WTC11 (cell line): Measurements from ENCODE around the gene MRPL23. TPM values are rescaled to one million over a fixed set of nuclear protein-coding genes. Genes with fewer than 3 reads are reported as not detected.

Experiments
- ATAC-seq: fragments of 200-7000 bp; cut with Tn5 transposase; 2 replicates; pipeline ENCODE4 v1.10.0; 2021; ENCODE audit warnings: mild to moderate bottlenecking, moderate library complexity
- CTCF ChIA-PET: fragments of 300-600 bp; sonication (Branson Sonifier 250); formaldehyde crosslinking; loops from one replicate; lab custom pipeline; 2021; ENCODE audit warnings: antibody characterized with exemption; lab: Charles Lee
- POLR2A ChIA-PET: fragments of 350-600 bp; sonication (Branson Sonifier 250); formaldehyde crosslinking; loops from one replicate; lab custom pipeline; 2021; ENCODE audit warnings: antibody characterized with exemption; lab: Charles Lee
- DNase-seq: peaks from one replicate; pipeline ENCODE4 v3.0.0; 2021; ENCODE audit warnings: low spot score
- H3K27ac Mint-ChIP-seq: 2 replicates; pipeline ENCODE4 v1.8.0; 2021; ENCODE audit warnings: mixed read lengths
- H3K27me3 Mint-ChIP-seq: 2 replicates; pipeline ENCODE4 v1.8.0; 2021; ENCODE audit warnings: low read depth, mild to moderate bottlenecking, moderate library complexity, mixed read lengths
- H3K36me3 Mint-ChIP-seq: 2 replicates; pipeline ENCODE4 v1.8.0; 2021; ENCODE audit warnings: mixed read lengths
- H3K4me1 Mint-ChIP-seq: 2 replicates; pipeline ENCODE4 v1.8.0; 2022; ENCODE audit warnings: mixed read lengths
- H3K4me3 Mint-ChIP-seq: 2 replicates; pipeline ENCODE4 v1.8.0; 2021; ENCODE audit warnings: mild to moderate bottlenecking, moderate library complexity, mixed read lengths
- H3K9me3 Mint-ChIP-seq: 2 replicates; pipeline ENCODE4 v1.8.0; 2021; ENCODE audit warnings: mixed read lengths
- ARID4B ChIP-seq: sonication (generic); formaldehyde crosslinking; IDR thresholded peaks from 2 replicates; pipeline ENCODE4 v1.8.0; 2023; ENCODE audit warnings: missing genetic modification reagents, mild to moderate bottlenecking, borderline replicate concordance
- ATF1 ChIP-seq: sonication (generic); formaldehyde crosslinking; IDR thresholded peaks from 2 replicates; pipeline ENCODE4 v1.8.1; 2023; ENCODE audit warnings: mild to moderate bottlenecking, moderate library complexity, missing genetic modification reagents
- ATF2 ChIP-seq: sonication (generic); formaldehyde crosslinking; IDR thresholded peaks from 2 replicates; pipeline ENCODE4 v1.8.1; 2022; ENCODE audit warnings: low read depth, missing genetic modification reagents, borderline replicate concordance
- E2F5 ChIP-seq: sonication (generic); formaldehyde crosslinking; IDR thresholded peaks from 2 replicates; pipeline ENCODE4 v1.8.1; 2022; ENCODE audit warnings: mild to moderate bottlenecking, moderate library complexity, missing genetic modification reagents
- GTF2I ChIP-seq: fragments of 250-450 bp; sonication (Bioruptor Pico); conservative IDR thresholded peaks from 2 replicates; pipeline ENCODE4 v1.4.0; 2021; ENCODE audit warnings: mild to moderate bottlenecking
- IRF2 ChIP-seq: sonication (generic); formaldehyde crosslinking; IDR thresholded peaks from 2 replicates; pipeline ENCODE4 v1.8.0; 2022; ENCODE audit warnings: low read depth, missing genetic modification reagents, borderline replicate concordance
- NFE2L1 ChIP-seq: sonication (generic); formaldehyde crosslinking; IDR thresholded peaks from 2 replicates; pipeline ENCODE4 v1.8.1; 2023; ENCODE audit warnings: missing genetic modification reagents
- RORB ChIP-seq: fragments of 250-450 bp; sonication (Bioruptor Pico); IDR thresholded peaks from 2 replicates; pipeline ENCODE4 v1.9.0; 2021; ENCODE audit warnings: mild to moderate bottlenecking
- STAT6 ChIP-seq: sonication (generic); formaldehyde crosslinking; conservative IDR thresholded peaks from 2 replicates; pipeline ENCODE4 v1.8.1; 2023; ENCODE audit warnings: mild to moderate bottlenecking, low read depth, missing genetic modification reagents, moderate library complexity
- TCF7 ChIP-seq: sonication (generic); formaldehyde crosslinking; IDR thresholded peaks from 2 replicates; pipeline ENCODE4 v1.8.0; 2022; ENCODE audit warnings: mild to moderate bottlenecking, low read depth, missing genetic modification reagents, moderate library complexity
- ZMAT4 ChIP-seq: fragments of 250-450 bp; sonication (Bioruptor Pico); IDR thresholded peaks from 2 replicates; pipeline ENCODE4 v1.9.0; 2021; ENCODE audit warnings: mild to moderate bottlenecking
- ZNF263 ChIP-seq: sonication (generic); formaldehyde crosslinking; IDR thresholded peaks from 2 replicates; pipeline ENCODE4 v1.8.1; 2022; ENCODE audit warnings: low read depth, mild to moderate bottlenecking, moderate library complexity, missing genetic modification reagents
- ZNF317 ChIP-seq: sonication (generic); formaldehyde crosslinking; IDR thresholded peaks from 2 replicates; pipeline ENCODE4 v1.8.1; 2023; ENCODE audit warnings: low read depth, mild to moderate bottlenecking, moderate library complexity, missing genetic modification reagents, borderline replicate concordance
- ZNF512 ChIP-seq: sonication (generic); formaldehyde crosslinking; IDR thresholded peaks from 2 replicates; pipeline ENCODE4 v1.8.1; 2022; ENCODE audit warnings: missing genetic modification reagents, borderline replicate concordance
- total RNA-seq: library from RNA; stranded (reverse); gene quantifications from 3 replicates; pipeline ENCODE4 v1.2.3, GENCODE V29; 2021

MRPL23 gene
- total RNA-seq, 1 experiment from 2014 or later, result 73.0 TPM

- no peak for TF ChIP-seq STAT6 (CRISPR knock-in tag)
- TF ChIP-seq ZNF263, result no peak
- TF ChIP-seq NFE2L1, result no peak
- no peak for TF ChIP-seq ZNF512 (CRISPR knock-in tag)
Measured at GRCh38 chr11:1899090-1899489, 48.0 kb upstream of the MRPL23 start (continued).

GRCh38 chr11:1899686-1900085 is 47.4 kb upstream of the MRPL23 start:
- ATAC-seq, result no peak

More at GRCh38 chr11:1899686-1900085, 47.4 kb upstream of the MRPL23 start:
- Mint-ChIP-seq H3K36me3 (no peaks in the 10 kb centered on the region), H3K4me3 (no peak overlapping the region), H3K27me3 (peaks cover 10% of the 10 kb centered on the region), H3K27ac (no peak overlapping the region), H3K4me1 (peaks cover 9% of the 10 kb centered on the region), H3K9me3 (no peaks in the 10 kb centered on the region)
- TF ChIP-seq ARID4B (no peak), TCF7 (CRISPR knock-in tag) (no peak), ZMAT4 (no peak), RORB (no peak), GTF2I (no peak), STAT6 (CRISPR knock-in tag) (no peak), ZNF317 (no peak), ATF2 (CRISPR knock-in tag) (no peak), IRF2 (CRISPR knock-in tag) (no peak), ATF1 (CRISPR knock-in tag) (no peak), ZNF263 (no peak), E2F5 (CRISPR knock-in tag) (no peak)
- no peak for DNase-seq
- CTCF ChIA-PET, result interaction anchor here (1.1 kb wide), 1 partner anchor 252 kb away, joined by 3 read pairs; no protein-coding TSS in a partner anchor
- POLR2A ChIA-PET, result no interaction called here
